ENCODE measurements around the gene ZNHIT6.
"Not testable (repeated sequence)": the region's sequence is repeated elsewhere in the genome, so short reads cannot be mapped to it uniquely, and the experiment has no call there.

ZNHIT6 gene

GRCh38 chr1:85707990-85708828 is at the start of gene ZNHIT6:
ZNHIT6 (minus strand) TSS chr1:85708433; CDS start chr1:85708284, 149 bp downstream.
- intact Hi-C loops (cut with DNase I), result no loop called here
- peak; percentile 80 to 99 (median 92) for DNase-seq

- DNase-seq, result no peak
- intact Hi-C loops (cut with DNase I), result no loop called here
Observed at GRCh38 chr1:85756864-85757263, 48.6 kb upstream of the ZNHIT6 start.

GRCh38 chr1:85748120-85748519 is 39.9 kb upstream of the ZNHIT6 start:
- no peak for DNase-seq
- intact Hi-C loops (cut with DNase I), result no loop called here

- intact Hi-C loops (cut with DNase I), result no loop called here
- no peak for DNase-seq
Observed at GRCh38 chr1:85746777-85747176, 38.5 kb upstream of the ZNHIT6 start.

- intact Hi-C loops (cut with DNase I), result no loop called here
- DNase-seq, result no peak
Observed at GRCh38 chr1:85743814-85744213, 35.6 kb upstream of the ZNHIT6 start.

- no peak for DNase-seq
- intact Hi-C loops (cut with DNase I), result no loop called here
Observed at GRCh38 chr1:85734931-85735330, 26.7 kb upstream of the ZNHIT6 start.

- DNase-seq, result no peak
- intact Hi-C loops (cut with DNase I), result no loop called here
Observed at GRCh38 chr1:85718678-85719340, 10.6 kb upstream of the ZNHIT6 start.

- intact Hi-C loops (cut with DNase I), result not testable (repeated sequence)
Observed at GRCh38 chr1:85714418-85715114, 6.3 kb upstream of the ZNHIT6 start.

GRCh38 chr1:85708829-85709227 is 595 bp upstream of the ZNHIT6 start:
- DNase-seq, result peak in 2 of 10 donors; percentile 3 to 52
- intact Hi-C loops (cut with DNase I), result no loop called here

More at GRCh38 chr1:85714418-85715114, 6.3 kb upstream of the ZNHIT6 start:
- DNase-seq, result not testable (repeated sequence)

- DNase-seq, result no peak
- intact Hi-C loops (cut with DNase I), result no loop called here
Observed at GRCh38 chr1:85707267-85707989, 805 bp downstream of the ZNHIT6 start.

GRCh38 chr1:85705940-85706339 is 2.3 kb downstream of the ZNHIT6 start:
- DNase-seq, result no peak
- intact Hi-C loops (cut with DNase I), result no loop called here

GRCh38 chr1:85700422-85700821 is 7.8 kb downstream of the ZNHIT6 start:
- DNase-seq, result no peak
- intact Hi-C loops (cut with DNase I), result no loop called here

- no peak for DNase-seq
- intact Hi-C loops (cut with DNase I), result loop anchor here (10.0 kb wide), 1 partner anchor 113 kb away; the partner anchor contains the start of gene CCN1
Observed at GRCh38 chr1:85697895-85698294, 10.3 kb downstream of the ZNHIT6 start.

GRCh38 chr1:85692730-85693314 is 15.4 kb downstream of the ZNHIT6 start:
- no peak for DNase-seq
- intact Hi-C loops (cut with DNase I), result loop anchor here (2.0 to 10.0 kb wide), 2 partner anchors 108 to 384 kb away; partner anchors contain the start of gene CCN1

- intact Hi-C loops (cut with DNase I), result loop anchor here (10.0 kb wide), 1 partner anchor 105 kb away; the partner anchor contains the start of gene CCN1
Observed at GRCh38 chr1:85689775-85690404, 18.3 kb downstream of the ZNHIT6 start.

GRCh38 chr1:85683292-85684025 is 24.8 kb downstream of the ZNHIT6 start:
- intact Hi-C loops (cut with DNase I), result no loop called here
- no peak for DNase-seq

More at GRCh38 chr1:85689775-85690404, 18.3 kb downstream of the ZNHIT6 start:
- DNase-seq, result no peak

- intact Hi-C loops (cut with DNase I), result no loop called here
- peak in 1 of 10 donors; percentile 16 for DNase-seq
Observed at GRCh38 chr1:85681087-85681486, 27.1 kb downstream of the ZNHIT6 start.

- DNase-seq, result no peak
- intact Hi-C loops (cut with DNase I), result no loop called here
Observed at GRCh38 chr1:85678193-85678592, 30.0 kb downstream of the ZNHIT6 start.

GRCh38 chr1:85677656-85678055 is 30.6 kb downstream of the ZNHIT6 start:
- intact Hi-C loops (cut with DNase I), result no loop called here
- DNase-seq, result no peak

Measured in posterior cingulate gyrus (tissue), 11 donors.